PC-9 (cell line): Measurements from ENCODE around the gene C10orf95.

ENCODE experiments used
- EZH2 ChIP-seq: fragments of 200-600 bp; sonication (generic); IDR thresholded peaks from 2 replicates; pipeline ENCODE4 v1.8.0; 2017; ENCODE audit warnings: antibody characterized with exemption, low read depth
- TF ChIP-seq, protein P1 (sequence below): fragments of 200-600 bp; sonication (generic); conservative IDR thresholded peaks from 2 replicates; pipeline ENCODE4 v1.6.1; 2017; ENCODE audit warnings: mixed run types, antibody characterized with exemption, mild to moderate bottlenecking, moderate library complexity

DNA sequence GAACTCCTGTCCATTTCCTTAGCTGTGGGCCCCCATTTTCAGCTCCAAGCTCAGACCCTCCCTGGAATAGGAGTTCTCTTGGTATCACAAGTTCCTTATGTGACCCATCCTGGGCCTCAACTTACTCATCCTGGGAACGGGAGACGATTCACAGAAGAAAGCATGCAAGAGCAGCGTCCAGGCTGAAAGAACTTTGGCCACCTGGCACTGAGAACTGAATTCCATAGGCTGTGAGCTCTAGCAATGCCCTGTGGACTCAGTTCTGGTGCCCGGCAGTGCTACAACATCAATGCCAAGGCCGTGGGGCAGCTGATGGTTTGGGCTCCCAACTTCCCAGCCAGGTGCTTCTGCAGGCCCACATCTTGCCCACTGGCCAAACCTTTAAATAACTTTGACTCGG, 15.0 kb downstream of the C10orf95 start:
- no peak for TF ChIP-seq EZH2
- TF ChIP-seq, protein P1, sequence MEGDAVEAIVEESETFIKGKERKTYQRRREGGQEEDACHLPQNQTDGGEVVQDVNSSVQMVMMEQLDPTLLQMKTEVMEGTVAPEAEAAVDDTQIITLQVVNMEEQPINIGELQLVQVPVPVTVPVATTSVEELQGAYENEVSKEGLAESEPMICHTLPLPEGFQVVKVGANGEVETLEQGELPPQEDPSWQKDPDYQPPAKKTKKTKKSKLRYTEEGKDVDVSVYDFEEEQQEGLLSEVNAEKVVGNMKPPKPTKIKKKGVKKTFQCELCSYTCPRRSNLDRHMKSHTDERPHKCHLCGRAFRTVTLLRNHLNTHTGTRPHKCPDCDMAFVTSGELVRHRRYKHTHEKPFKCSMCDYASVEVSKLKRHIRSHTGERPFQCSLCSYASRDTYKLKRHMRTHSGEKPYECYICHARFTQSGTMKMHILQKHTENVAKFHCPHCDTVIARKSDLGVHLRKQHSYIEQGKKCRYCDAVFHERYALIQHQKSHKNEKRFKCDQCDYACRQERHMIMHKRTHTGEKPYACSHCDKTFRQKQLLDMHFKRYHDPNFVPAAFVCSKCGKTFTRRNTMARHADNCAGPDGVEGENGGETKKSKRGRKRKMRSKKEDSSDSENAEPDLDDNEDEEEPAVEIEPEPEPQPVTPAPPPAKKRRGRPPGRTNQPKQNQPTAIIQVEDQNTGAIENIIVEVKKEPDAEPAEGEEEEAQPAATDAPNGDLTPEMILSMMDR = no peak
